ENCODE results near the gene SRPX2.

The SRPX2 gene

DNA sequence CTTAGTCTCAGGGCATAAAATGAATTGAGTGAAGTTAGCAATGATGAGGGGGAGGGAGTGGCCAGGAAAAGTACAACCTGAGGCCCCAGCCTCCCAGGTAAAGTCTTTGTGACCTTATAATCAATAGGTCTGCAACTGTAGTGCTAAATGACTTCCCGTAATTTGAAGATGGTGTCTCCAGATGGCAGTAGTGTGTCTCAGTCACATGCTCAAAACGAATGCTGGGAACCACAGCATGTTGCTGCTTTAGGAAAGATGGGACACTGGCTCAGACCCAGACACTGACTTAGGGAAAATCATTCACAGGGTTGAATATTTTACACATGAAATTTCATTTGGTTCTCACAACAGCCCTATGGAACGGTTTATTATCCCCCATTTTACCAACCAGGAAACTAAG lies 10.3 kb downstream of the SRPX2 start:
- no peaks in the 10 kb centered on the region for H3K27me3 ChIP-seq (ENCODE audit: control insufficient read depth, insufficient read depth, low read length)
- H3K4me3 ChIP-seq (ENCODE audit: low read length) = no peak overlapping the region
- peaks cover 15% of the 10 kb centered on the region for H3K4me1 ChIP-seq (ENCODE audit: control insufficient read depth, low read depth, low read length)
- no peaks in the 10 kb centered on the region for H3K36me3 ChIP-seq (ENCODE audit: control insufficient read depth, low read depth, low read length)
- H3K27ac ChIP-seq (ENCODE audit: low read length) = no peak overlapping the region
- no peak overlapping the region for H3K9ac ChIP-seq (ENCODE audit: low read length)
- no peaks in the 10 kb centered on the region for H3K9me3 ChIP-seq (ENCODE audit: control insufficient read depth, low read depth, low read length)

- H3K4me1 ChIP-seq (ENCODE audit: control insufficient read depth, low read depth, low read length) = peaks cover 3% of the 10 kb centered on the region
- no peaks in the 10 kb centered on the region for H3K36me3 ChIP-seq (ENCODE audit: control insufficient read depth, low read depth, low read length)
- H3K4me3 ChIP-seq (ENCODE audit: low read length) = no peak overlapping the region
- H3K9ac ChIP-seq (ENCODE audit: low read length) = no peak overlapping the region
- H3K9me3 ChIP-seq (ENCODE audit: control insufficient read depth, low read depth, low read length) = no peaks in the 10 kb centered on the region
- no peak overlapping the region for H3K27ac ChIP-seq (ENCODE audit: low read length)
- H3K27me3 ChIP-seq (ENCODE audit: control insufficient read depth, insufficient read depth, low read length) = no peaks in the 10 kb centered on the region
Observed at GRCh38 chrX:100658941-100659381, 15.0 kb downstream of the SRPX2 start.

DNA sequence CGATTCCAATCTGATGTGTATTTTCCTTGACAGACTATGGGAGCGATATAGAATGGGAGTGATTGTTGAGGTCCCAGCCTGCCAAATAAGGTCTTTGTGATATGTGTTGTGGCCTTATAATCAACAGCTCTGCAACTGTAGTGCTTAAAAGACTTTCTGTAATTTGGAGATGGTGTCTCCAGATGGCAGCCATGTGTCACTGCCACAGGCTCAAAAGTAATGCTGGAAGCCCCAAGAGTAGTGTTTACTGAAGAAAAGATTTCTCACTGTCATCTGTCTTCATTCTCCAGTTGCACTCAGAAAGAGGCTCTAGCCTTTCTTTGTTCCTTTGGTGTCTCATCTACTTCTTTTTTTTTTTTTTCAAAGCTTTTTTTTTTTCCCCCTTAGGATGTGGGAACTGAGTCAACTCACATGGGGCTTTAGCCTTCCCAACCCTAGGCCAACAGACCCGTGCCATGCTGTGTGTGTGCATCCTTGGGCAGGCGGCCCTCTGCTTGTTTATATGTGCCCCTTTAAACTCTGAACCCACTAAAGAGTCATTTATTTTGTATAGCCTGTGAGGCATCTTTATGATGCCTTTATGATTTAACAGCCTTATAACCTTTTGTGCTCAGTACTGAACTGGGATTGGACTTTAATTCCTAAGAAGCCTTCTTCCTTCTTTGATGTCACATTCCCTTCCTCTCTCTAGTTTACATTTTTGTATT lies 15.6 kb downstream of the SRPX2 start:
- H3K9ac ChIP-seq (ENCODE audit: low read length) = no peak overlapping the region
- H3K9me3 ChIP-seq (ENCODE audit: control insufficient read depth, low read depth, low read length) = no peaks in the 10 kb centered on the region
- no peak overlapping the region for H3K27ac ChIP-seq (ENCODE audit: low read length)

GRCh38 chrX:100662170-100662569 lies 18.2 kb downstream of the SRPX2 start:
- H3K9me3 ChIP-seq (ENCODE audit: control insufficient read depth, low read depth, low read length) = no peaks in the 10 kb centered on the region
- no peak overlapping the region for H3K4me3 ChIP-seq (ENCODE audit: low read length)
- no peaks in the 10 kb centered on the region for H3K27me3 ChIP-seq (ENCODE audit: control insufficient read depth, insufficient read depth, low read length)
- H3K9ac ChIP-seq (ENCODE audit: low read length) = no peak overlapping the region
- no peaks in the 10 kb centered on the region for H3K4me1 ChIP-seq (ENCODE audit: control insufficient read depth, low read depth, low read length)
- H3K36me3 ChIP-seq (ENCODE audit: control insufficient read depth, low read depth, low read length) = no peaks in the 10 kb centered on the region
- no peak overlapping the region for H3K27ac ChIP-seq (ENCODE audit: low read length)

More for the DNA sequence above, 15.6 kb downstream of the SRPX2 start:
- H3K4me3 ChIP-seq (ENCODE audit: low read length) = no peak overlapping the region
- no peaks in the 10 kb centered on the region for H3K4me1 ChIP-seq (ENCODE audit: control insufficient read depth, low read depth, low read length)
- no peaks in the 10 kb centered on the region for H3K27me3 ChIP-seq (ENCODE audit: control insufficient read depth, insufficient read depth, low read length)
- H3K36me3 ChIP-seq (ENCODE audit: control insufficient read depth, low read depth, low read length) = no peaks in the 10 kb centered on the region

GRCh38 chrX:100662796-100663195 lies 18.8 kb downstream of the SRPX2 start:
- H3K9ac ChIP-seq (ENCODE audit: low read length) = no peak overlapping the region
- no peaks in the 10 kb centered on the region for H3K27me3 ChIP-seq (ENCODE audit: control insufficient read depth, insufficient read depth, low read length)
- H3K4me3 ChIP-seq (ENCODE audit: low read length) = no peak overlapping the region
- H3K4me1 ChIP-seq (ENCODE audit: control insufficient read depth, low read depth, low read length) = no peaks in the 10 kb centered on the region
- H3K36me3 ChIP-seq (ENCODE audit: control insufficient read depth, low read depth, low read length) = no peaks in the 10 kb centered on the region
- no peak overlapping the region for H3K27ac ChIP-seq (ENCODE audit: low read length)
- H3K9me3 ChIP-seq (ENCODE audit: control insufficient read depth, low read depth, low read length) = no peaks in the 10 kb centered on the region

DNA sequence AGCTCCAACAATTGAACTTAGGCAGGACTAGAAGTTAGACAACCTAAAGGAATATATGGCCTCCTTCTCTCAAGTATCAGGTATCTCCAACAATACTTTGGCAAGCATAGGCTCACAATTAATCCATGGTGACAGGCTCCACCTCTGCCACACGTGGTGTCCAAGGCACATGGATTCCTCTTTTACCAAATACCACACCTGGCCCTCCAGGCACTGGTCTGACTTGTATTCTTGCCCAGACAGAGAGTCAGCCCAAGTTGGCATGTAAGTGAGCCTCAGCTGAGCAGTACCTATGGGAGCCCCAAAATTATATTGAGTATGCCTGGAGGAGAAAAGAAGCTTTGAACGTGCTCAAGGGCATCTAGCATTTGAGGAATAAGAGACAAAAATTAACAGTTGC lies 19.6 kb downstream of the SRPX2 start:
- H3K36me3 ChIP-seq (ENCODE audit: control insufficient read depth, low read depth, low read length) = no peaks in the 10 kb centered on the region
- no peak overlapping the region for H3K9ac ChIP-seq (ENCODE audit: low read length)
- no peak overlapping the region for H3K4me3 ChIP-seq (ENCODE audit: low read length)
- no peaks in the 10 kb centered on the region for H3K27me3 ChIP-seq (ENCODE audit: control insufficient read depth, insufficient read depth, low read length)
- no peaks in the 10 kb centered on the region for H3K4me1 ChIP-seq (ENCODE audit: control insufficient read depth, low read depth, low read length)
- no peaks in the 10 kb centered on the region for H3K9me3 ChIP-seq (ENCODE audit: control insufficient read depth, low read depth, low read length)
- H3K27ac ChIP-seq (ENCODE audit: low read length) = no peak overlapping the region

GRCh38 chrX:100672966-100673365 lies 29.0 kb downstream of the SRPX2 start:
- H3K27me3 ChIP-seq (ENCODE audit: control insufficient read depth, insufficient read depth, low read length) = no peaks in the 10 kb centered on the region
- H3K9me3 ChIP-seq (ENCODE audit: control insufficient read depth, low read depth, low read length) = no peaks in the 10 kb centered on the region
- no peak overlapping the region for H3K27ac ChIP-seq (ENCODE audit: low read length)
- no peaks in the 10 kb centered on the region for H3K36me3 ChIP-seq (ENCODE audit: control insufficient read depth, low read depth, low read length)
- no peak overlapping the region for H3K4me3 ChIP-seq (ENCODE audit: low read length)
- H3K4me1 ChIP-seq (ENCODE audit: control insufficient read depth, low read depth, low read length) = no peaks in the 10 kb centered on the region
- H3K9ac ChIP-seq (ENCODE audit: low read length) = no peak overlapping the region

DNA sequence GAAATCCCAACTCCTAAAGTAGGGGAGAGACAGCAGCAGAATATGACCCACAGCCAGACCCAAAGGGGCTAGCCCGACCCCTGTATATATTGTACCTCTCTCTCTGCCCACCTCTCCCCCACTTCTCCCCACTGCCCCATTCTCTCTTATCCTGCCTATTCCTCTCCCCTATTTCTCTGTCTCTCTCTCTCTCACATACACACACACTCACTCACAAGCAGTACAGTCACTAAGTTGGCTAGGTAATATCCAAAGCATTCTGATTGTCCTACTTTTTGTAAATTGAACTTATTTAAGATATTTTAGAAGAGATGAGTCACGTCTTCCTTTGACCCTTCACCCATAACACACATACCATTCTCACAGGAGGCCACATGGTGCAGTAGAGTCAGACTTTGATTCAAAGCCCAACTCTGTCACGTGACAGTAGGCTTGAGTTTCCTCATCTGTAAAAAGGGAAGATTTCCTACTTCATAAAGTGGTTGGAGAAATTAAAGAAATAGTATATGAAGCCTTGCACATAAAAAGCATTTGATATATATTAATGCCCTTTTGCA lies 29.5 kb downstream of the SRPX2 start:
- Histone ChIP-seq H3K27me3 (ENCODE audit: control insufficient read depth, insufficient read depth, low read length) (no peaks in the 10 kb centered on the region), H3K27ac (ENCODE audit: low read length) (no peak overlapping the region), H3K4me1 (ENCODE audit: control insufficient read depth, low read depth, low read length) (no peaks in the 10 kb centered on the region), H3K4me3 (ENCODE audit: low read length) (no peak overlapping the region), H3K9ac (ENCODE audit: low read length) (no peak overlapping the region), H3K9me3 (ENCODE audit: control insufficient read depth, low read depth, low read length) (no peaks in the 10 kb centered on the region), H3K36me3 (ENCODE audit: control insufficient read depth, low read depth, low read length) (no peaks in the 10 kb centered on the region)

DNA sequence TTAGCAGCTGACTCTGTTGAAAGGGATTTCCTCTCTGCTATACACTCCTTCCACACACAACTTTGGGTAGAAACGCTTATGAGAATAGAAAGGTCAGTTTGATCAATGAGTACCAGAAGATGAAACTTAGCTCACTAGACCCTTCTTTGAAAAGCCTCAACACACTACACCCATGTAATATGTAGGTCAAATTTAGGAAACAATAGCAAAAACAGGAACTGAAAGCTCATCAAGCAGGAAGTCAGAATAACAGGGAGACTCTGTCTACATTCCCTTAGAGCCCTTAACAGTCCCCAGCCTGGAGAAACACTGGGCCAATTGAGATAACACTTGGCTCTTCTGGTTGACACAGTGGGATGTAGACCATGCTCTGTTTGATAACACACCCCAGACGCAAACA lies 30.7 kb downstream of the SRPX2 start:
- Histone ChIP-seq H3K36me3 (ENCODE audit: control insufficient read depth, low read depth, low read length) (no peaks in the 10 kb centered on the region), H3K4me3 (ENCODE audit: low read length) (no peak overlapping the region), H3K9me3 (ENCODE audit: control insufficient read depth, low read depth, low read length) (no peaks in the 10 kb centered on the region), H3K4me1 (ENCODE audit: control insufficient read depth, low read depth, low read length) (no peaks in the 10 kb centered on the region), H3K27ac (ENCODE audit: low read length) (no peak overlapping the region), H3K9ac (ENCODE audit: low read length) (no peak overlapping the region), H3K27me3 (ENCODE audit: control insufficient read depth, insufficient read depth, low read length) (no peaks in the 10 kb centered on the region)

DNA sequence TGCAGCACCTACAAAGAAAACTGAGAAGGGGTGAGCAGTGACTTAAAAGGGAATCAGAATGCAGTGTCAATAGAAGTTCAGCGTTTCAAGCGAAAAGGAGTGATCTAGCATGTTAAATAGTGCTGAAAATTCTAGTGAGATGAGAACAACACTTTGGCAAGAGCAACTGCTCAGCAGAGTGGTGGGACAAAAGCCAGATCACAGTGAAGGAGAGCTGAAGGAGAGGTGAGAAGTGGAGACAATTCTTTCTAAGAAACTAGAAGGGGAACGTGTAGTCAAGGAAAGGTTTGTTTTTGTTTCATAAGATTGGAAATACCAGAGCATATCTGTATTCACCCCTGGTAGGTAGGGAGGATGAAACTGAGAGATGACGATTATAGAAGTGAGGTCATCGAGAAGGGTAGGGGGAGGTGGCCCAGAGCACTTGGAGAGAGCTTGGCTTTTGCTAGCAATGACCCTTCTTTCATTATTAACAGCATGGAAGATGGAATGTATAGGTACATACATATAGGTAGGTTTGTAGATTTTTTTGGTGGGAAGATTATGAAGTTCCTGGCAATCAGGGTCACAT lies 33.7 kb downstream of the SRPX2 start:
- no peak overlapping the region for H3K4me3 ChIP-seq (ENCODE audit: low read length)
- H3K36me3 ChIP-seq (ENCODE audit: control insufficient read depth, low read depth, low read length) = no peaks in the 10 kb centered on the region
- H3K27me3 ChIP-seq (ENCODE audit: control insufficient read depth, insufficient read depth, low read length) = no peaks in the 10 kb centered on the region
- no peak overlapping the region for H3K9ac ChIP-seq (ENCODE audit: low read length)
- H3K9me3 ChIP-seq (ENCODE audit: control insufficient read depth, low read depth, low read length) = no peaks in the 10 kb centered on the region
- H3K27ac ChIP-seq (ENCODE audit: low read length) = no peak overlapping the region
- H3K4me1 ChIP-seq (ENCODE audit: control insufficient read depth, low read depth, low read length) = no peaks in the 10 kb centered on the region

- Histone ChIP-seq H3K27ac (ENCODE audit: low read length) (no peak overlapping the region), H3K9me3 (ENCODE audit: control insufficient read depth, low read depth, low read length) (no peaks in the 10 kb centered on the region), H3K9ac (ENCODE audit: low read length) (no peak overlapping the region), H3K4me1 (ENCODE audit: control insufficient read depth, low read depth, low read length) (no peaks in the 10 kb centered on the region), H3K36me3 (ENCODE audit: control insufficient read depth, low read depth, low read length) (no peaks in the 10 kb centered on the region), H3K27me3 (ENCODE audit: control insufficient read depth, insufficient read depth, low read length) (no peaks in the 10 kb centered on the region), H3K4me3 (ENCODE audit: low read length) (no peak overlapping the region)
Observed at GRCh38 chrX:100680756-100681155, 36.8 kb downstream of the SRPX2 start.

DNA sequence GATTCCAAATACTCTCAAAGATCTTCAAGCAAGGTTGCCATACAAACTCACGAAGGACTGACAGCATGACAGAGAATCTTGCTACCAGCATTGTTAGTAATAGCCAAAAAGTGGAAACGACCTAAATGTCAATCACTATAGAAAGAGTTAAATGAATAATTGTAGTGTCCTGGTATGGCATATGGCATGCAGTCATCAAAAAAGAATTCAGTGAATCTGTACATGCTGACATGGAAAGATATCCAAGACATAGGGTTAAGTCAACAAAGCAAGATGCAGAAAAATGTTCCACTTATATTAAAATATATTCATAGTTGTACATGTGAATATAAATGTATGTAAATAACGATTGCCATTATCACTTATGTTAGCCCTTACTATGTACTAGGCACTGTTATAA lies 37.6 kb downstream of the SRPX2 start:
- Histone ChIP-seq H3K27me3 (ENCODE audit: control insufficient read depth, insufficient read depth, low read length) (no peaks in the 10 kb centered on the region), H3K27ac (ENCODE audit: low read length) (no peak overlapping the region), H3K4me3 (ENCODE audit: low read length) (no peak overlapping the region), H3K36me3 (ENCODE audit: control insufficient read depth, low read depth, low read length) (no peaks in the 10 kb centered on the region), H3K9ac (ENCODE audit: low read length) (no peak overlapping the region), H3K9me3 (ENCODE audit: control insufficient read depth, low read depth, low read length) (no peaks in the 10 kb centered on the region), H3K4me1 (ENCODE audit: control insufficient read depth, low read depth, low read length) (no peaks in the 10 kb centered on the region)

Data from iPS-18a (cell line).